Measurements from ENCODE around the gene DENND1A.

Gene DENND1A

DNA sequence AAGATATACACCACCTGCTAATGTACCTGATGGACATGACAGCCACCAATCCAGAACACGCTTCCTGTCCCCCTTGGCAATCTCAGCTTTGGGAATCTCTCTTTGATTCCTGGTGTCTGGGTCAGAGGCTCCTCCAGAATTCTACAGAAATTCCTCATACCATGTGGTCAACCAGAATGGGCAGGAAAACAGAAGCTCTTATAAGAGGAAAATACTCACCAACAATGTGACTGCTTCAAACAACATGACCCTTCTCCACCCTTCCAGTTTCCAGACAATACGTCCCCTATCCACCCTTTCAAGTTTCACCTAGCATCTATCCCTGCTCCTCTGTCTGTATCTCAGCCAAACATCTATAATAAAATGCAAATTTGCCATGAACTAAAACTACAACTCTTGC lies 247.2 kb downstream of the DENND1A start:
- Mint-ChIP-seq H3K4me3 (no peak overlapping the region), H3K27ac (peak overlapping the region; percentile 28), H3K9me3 (peaks cover 3% of the 10 kb centered on the region), H3K27me3 (no peaks in the 10 kb centered on the region), H3K36me3 (peaks cover 20% of the 10 kb centered on the region), H3K4me1 (peaks cover 68% of the 10 kb centered on the region)
- no peak for ATAC-seq

DNA sequence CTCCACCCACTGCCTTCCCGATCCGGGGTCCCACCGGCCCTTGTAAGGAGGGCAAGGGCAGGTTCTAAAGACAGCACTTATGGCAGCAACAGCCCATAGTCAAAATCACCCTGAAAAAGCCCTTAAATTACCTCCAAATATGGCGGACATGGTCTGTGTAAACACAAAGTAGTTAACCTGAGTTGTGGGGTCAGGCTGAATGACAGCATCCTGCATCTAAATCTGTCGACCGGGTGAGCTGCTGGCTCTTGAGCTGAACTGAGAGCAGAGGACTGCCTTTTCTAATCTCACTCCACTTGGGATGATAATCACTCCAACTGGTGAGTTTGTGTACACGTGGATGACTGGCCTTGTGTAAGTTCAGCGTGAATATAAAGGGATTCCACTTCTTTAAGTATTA lies 249.6 kb downstream of the DENND1A start:
- Mint-ChIP-seq H3K4me1 (peaks cover 59% of the 10 kb centered on the region), H3K9me3 (peaks cover 3% of the 10 kb centered on the region), H3K27ac (peak overlapping the region; percentile 83), H3K4me3 (no peak overlapping the region), H3K36me3 (peaks cover 28% of the 10 kb centered on the region), H3K27me3 (no peaks in the 10 kb centered on the region)
- ATAC-seq, result no peak

- Mint-ChIP-seq H3K9me3 (peaks cover 3% of the 10 kb centered on the region), H3K27ac (peak overlapping the region; percentile 83), H3K4me3 (peak overlapping the region; percentile 57), H3K4me1 (peaks cover 50% of the 10 kb centered on the region), H3K27me3 (no peaks in the 10 kb centered on the region), H3K36me3 (peaks cover 33% of the 10 kb centered on the region)
- ATAC-seq, result peak; percentile 95
Measured at GRCh38 chr9:123679330-123679987, 250.5 kb downstream of the DENND1A start.

- peaks cover 5% of the 10 kb centered on the region for H3K9me3 Mint-ChIP-seq
- H3K27ac Mint-ChIP-seq, result peak overlapping the region; percentile 83
- peaks cover 44% of the 10 kb centered on the region for H3K4me1 Mint-ChIP-seq
- no peak for ATAC-seq
- no peaks in the 10 kb centered on the region for H3K27me3 Mint-ChIP-seq
- H3K4me3 Mint-ChIP-seq, result peak overlapping the region; percentile 57
- H3K36me3 Mint-ChIP-seq, result peaks cover 38% of the 10 kb centered on the region
Measured at GRCh38 chr9:123678878-123679329, 251.0 kb downstream of the DENND1A start.

- Mint-ChIP-seq H3K9me3 (peaks cover 8% of the 10 kb centered on the region), H3K4me3 (no peak overlapping the region), H3K4me1 (peaks cover 40% of the 10 kb centered on the region), H3K36me3 (peaks cover 45% of the 10 kb centered on the region), H3K27ac (peak overlapping the region; percentile 83), H3K27me3 (no peaks in the 10 kb centered on the region)
- no peak for ATAC-seq
Measured at GRCh38 chr9:123678038-123678877, 251.7 kb downstream of the DENND1A start.

GRCh38 chr9:123676869-123677268 lies 253.1 kb downstream of the DENND1A start:
- peaks cover 47% of the 10 kb centered on the region for H3K36me3 Mint-ChIP-seq
- no peak for ATAC-seq
- no peak overlapping the region for H3K4me3 Mint-ChIP-seq
- no peaks in the 10 kb centered on the region for H3K27me3 Mint-ChIP-seq
- H3K4me1 Mint-ChIP-seq, result peaks cover 35% of the 10 kb centered on the region
- peak overlapping the region; percentile 83 for H3K27ac Mint-ChIP-seq
- peaks cover 8% of the 10 kb centered on the region for H3K9me3 Mint-ChIP-seq

DNA sequence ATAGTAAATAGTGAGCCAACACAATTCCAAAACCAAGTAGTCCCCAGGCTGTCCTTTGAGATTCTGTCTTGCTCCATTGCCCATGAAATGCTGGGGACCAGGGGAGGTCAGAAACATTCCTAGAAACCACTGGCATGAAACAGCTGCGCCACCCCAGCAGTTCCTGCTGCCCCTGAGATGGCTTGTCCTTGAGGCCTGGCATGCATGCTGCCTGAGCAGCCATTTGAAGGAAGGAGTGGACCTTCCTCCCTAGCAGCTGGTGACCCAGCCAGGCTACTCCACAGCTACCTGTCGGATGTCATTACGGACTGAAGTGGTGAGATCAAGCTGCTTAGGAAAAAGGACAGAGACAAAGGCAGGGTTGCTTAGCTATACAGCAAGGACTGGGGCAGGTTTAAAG lies 260.6 kb downstream of the DENND1A start:
- ATAC-seq, result no peak
- Mint-ChIP-seq H3K4me3 (no peak overlapping the region), H3K9me3 (peaks cover 8% of the 10 kb centered on the region), H3K27ac (no peak overlapping the region), H3K4me1 (no peaks in the 10 kb centered on the region), H3K27me3 (no peaks in the 10 kb centered on the region), H3K36me3 (peaks cover 65% of the 10 kb centered on the region)

GRCh38 chr9:123663529-123663928 lies 266.4 kb downstream of the DENND1A start:
- Mint-ChIP-seq H3K4me3 (no peak overlapping the region), H3K27ac (no peak overlapping the region), H3K4me1 (peaks cover 44% of the 10 kb centered on the region), H3K36me3 (peaks cover 42% of the 10 kb centered on the region), H3K9me3 (peaks cover 11% of the 10 kb centered on the region), H3K27me3 (no peaks in the 10 kb centered on the region)
- ATAC-seq, result no peak

GRCh38 chr9:123662057-123662776 lies 267.7 kb downstream of the DENND1A start:
- Mint-ChIP-seq H3K27me3 (no peaks in the 10 kb centered on the region), H3K4me1 (peaks cover 46% of the 10 kb centered on the region), H3K36me3 (peaks cover 36% of the 10 kb centered on the region), H3K4me3 (peak overlapping the region; percentile 27), H3K9me3 (peaks cover 11% of the 10 kb centered on the region), H3K27ac (peak overlapping the region; percentile 77)
- ATAC-seq, result peak; percentile 85

- ATAC-seq, result peak; percentile 92
- H3K9me3 Mint-ChIP-seq, result peaks cover 11% of the 10 kb centered on the region
- peaks cover 52% of the 10 kb centered on the region for H3K4me1 Mint-ChIP-seq
- peaks cover 33% of the 10 kb centered on the region for H3K36me3 Mint-ChIP-seq
- no peaks in the 10 kb centered on the region for H3K27me3 Mint-ChIP-seq
- peak overlapping the region; percentile 77 for H3K27ac Mint-ChIP-seq
- H3K4me3 Mint-ChIP-seq, result no peak overlapping the region
Measured at GRCh38 chr9:123660691-123661466, 269.0 kb downstream of the DENND1A start.

DNA sequence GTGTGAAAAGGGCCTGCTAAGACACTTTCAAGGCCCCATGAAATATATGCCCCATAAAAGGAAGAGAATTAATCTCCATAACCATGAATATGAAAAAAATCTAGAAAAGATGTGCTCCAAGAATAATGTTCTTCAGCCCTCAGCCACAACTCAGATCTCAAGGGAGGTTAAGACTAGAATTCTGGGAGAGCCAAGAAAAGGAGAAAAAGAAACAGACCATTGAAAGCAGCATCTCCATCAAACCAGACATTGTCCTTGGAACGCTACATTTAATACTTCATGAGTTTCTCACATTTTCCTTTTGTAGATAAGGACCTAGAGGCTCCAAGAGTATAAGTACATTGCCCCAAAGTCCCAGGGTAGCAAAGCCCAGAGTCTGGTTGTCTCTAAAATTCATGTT lies 270.6 kb downstream of the DENND1A start:
- Mint-ChIP-seq H3K27ac (peak overlapping the region; percentile 77), H3K4me1 (peaks cover 52% of the 10 kb centered on the region), H3K36me3 (peaks cover 24% of the 10 kb centered on the region), H3K4me3 (no peak overlapping the region), H3K9me3 (peaks cover 8% of the 10 kb centered on the region), H3K27me3 (no peaks in the 10 kb centered on the region)
- no peak for ATAC-seq

DNA sequence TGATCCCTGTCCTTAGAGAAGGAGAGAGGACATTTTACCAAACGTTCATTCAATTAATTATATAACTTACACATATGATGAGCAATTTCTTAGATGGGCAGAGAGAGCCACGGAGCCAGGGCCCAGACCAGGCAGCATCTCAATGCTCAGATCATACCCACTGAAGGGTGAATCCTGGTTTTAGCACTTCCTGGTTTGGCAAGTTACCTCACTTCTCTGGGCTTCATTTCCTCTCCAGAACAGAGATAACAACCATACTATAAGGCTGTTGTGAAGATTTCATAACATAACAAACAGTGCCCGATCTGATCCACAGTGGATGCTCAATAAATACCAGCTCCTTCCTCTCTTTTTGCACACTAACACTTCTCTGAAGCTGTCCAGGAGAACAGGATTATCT lies 271.1 kb downstream of the DENND1A start:
- Mint-ChIP-seq H3K4me1 (peaks cover 52% of the 10 kb centered on the region), H3K27ac (peak overlapping the region; percentile 77), H3K9me3 (peaks cover 8% of the 10 kb centered on the region), H3K36me3 (peaks cover 25% of the 10 kb centered on the region), H3K4me3 (no peak overlapping the region), H3K27me3 (no peaks in the 10 kb centered on the region)
- ATAC-seq, result peak; percentile 73

DNA sequence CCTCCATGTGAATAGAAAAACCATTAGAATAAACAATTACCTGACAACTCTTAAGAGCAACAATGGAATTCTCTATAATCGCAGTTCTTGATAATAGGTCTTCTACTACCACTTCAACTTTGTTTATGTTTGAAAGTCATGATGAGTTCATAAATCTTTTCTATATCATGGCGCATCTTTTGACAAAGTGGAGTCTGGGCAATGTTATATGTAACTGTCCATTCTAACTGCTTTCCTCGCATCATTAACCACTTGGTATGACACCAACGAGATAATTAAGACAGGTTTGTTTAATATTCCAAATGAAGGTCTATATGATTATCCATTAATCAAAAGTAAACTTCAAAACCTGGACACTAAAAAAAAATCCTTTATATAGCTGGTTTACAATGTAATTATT lies 272.0 kb downstream of the DENND1A start:
- Mint-ChIP-seq H3K4me1 (peaks cover 52% of the 10 kb centered on the region), H3K4me3 (no peak overlapping the region), H3K36me3 (peaks cover 25% of the 10 kb centered on the region), H3K27ac (no peak overlapping the region), H3K27me3 (no peaks in the 10 kb centered on the region), H3K9me3 (peaks cover 8% of the 10 kb centered on the region)
- no peak for ATAC-seq

- peaks cover 23% of the 10 kb centered on the region for H3K36me3 Mint-ChIP-seq
- H3K9me3 Mint-ChIP-seq, result peaks cover 8% of the 10 kb centered on the region
- ATAC-seq, result no peak
- no peak overlapping the region for H3K4me3 Mint-ChIP-seq
- peak overlapping the region; percentile 10 for H3K27ac Mint-ChIP-seq
- no peaks in the 10 kb centered on the region for H3K27me3 Mint-ChIP-seq
- H3K4me1 Mint-ChIP-seq, result peaks cover 44% of the 10 kb centered on the region
Measured at GRCh38 chr9:123657099-123657498, 272.8 kb downstream of the DENND1A start.

GRCh38 chr9:123656565-123656964 lies 273.4 kb downstream of the DENND1A start:
- no peaks in the 10 kb centered on the region for H3K27me3 Mint-ChIP-seq
- peak overlapping the region; percentile 10 for H3K27ac Mint-ChIP-seq
- ATAC-seq, result no peak
- peaks cover 22% of the 10 kb centered on the region for H3K36me3 Mint-ChIP-seq
- H3K4me1 Mint-ChIP-seq, result peaks cover 38% of the 10 kb centered on the region
- H3K4me3 Mint-ChIP-seq, result no peak overlapping the region
- H3K9me3 Mint-ChIP-seq, result peaks cover 3% of the 10 kb centered on the region
